ENCODE data around the gene RBM20. TPM values are rescaled to one million over a fixed set of nuclear protein-coding genes. Genes with fewer than 3 reads are reported as not detected.

The RBM20 gene
- total and polyA plus RNA-seq, 2 experiments from 2014 or later = 3.7 to 4.0 TPM

- H3K9me3 ChIP-seq (ENCODE audit: low read depth) = no peaks in the 10 kb centered on the region
- no peaks in the 10 kb centered on the region for H3K27me3 ChIP-seq
- no peaks in the 10 kb centered on the region for H4K20me1 ChIP-seq (ENCODE audit: insufficient read depth, poor library complexity, severe bottlenecking)
- WGBS (ENCODE audit: low lambda C conversion rate, missing lambda C conversion rate) = 74% methylated on average over 8 of the region's 8 CpGs
- TF ChIP-seq EZH2phosphoT487 (IDR thresholded peaks at IDR 0.05; ENCODE audit: low read depth, severe bottlenecking, unreplicated experiment) = no peak
- TF ChIP-seq EZH2 (IDR thresholded peaks at IDR 0.05; ENCODE audit: borderline replicate concordance) = no peak
- TF ChIP-seq, protein P1, sequence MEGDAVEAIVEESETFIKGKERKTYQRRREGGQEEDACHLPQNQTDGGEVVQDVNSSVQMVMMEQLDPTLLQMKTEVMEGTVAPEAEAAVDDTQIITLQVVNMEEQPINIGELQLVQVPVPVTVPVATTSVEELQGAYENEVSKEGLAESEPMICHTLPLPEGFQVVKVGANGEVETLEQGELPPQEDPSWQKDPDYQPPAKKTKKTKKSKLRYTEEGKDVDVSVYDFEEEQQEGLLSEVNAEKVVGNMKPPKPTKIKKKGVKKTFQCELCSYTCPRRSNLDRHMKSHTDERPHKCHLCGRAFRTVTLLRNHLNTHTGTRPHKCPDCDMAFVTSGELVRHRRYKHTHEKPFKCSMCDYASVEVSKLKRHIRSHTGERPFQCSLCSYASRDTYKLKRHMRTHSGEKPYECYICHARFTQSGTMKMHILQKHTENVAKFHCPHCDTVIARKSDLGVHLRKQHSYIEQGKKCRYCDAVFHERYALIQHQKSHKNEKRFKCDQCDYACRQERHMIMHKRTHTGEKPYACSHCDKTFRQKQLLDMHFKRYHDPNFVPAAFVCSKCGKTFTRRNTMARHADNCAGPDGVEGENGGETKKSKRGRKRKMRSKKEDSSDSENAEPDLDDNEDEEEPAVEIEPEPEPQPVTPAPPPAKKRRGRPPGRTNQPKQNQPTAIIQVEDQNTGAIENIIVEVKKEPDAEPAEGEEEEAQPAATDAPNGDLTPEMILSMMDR (IDR thresholded peaks at IDR 0.05; ENCODE audit: poor library complexity) = no peak
- H3K4me3 ChIP-seq = no peak overlapping the region
- no peak for DNase-seq (ENCODE audit: low spot score)
- no peak overlapping the region for H3K4me2 ChIP-seq
- H2AFZ ChIP-seq = no peak overlapping the region
- H3K36me3 ChIP-seq (replicated peaks; ENCODE audit: insufficient read depth, low read depth) = no peaks in the 10 kb centered on the region
- no peaks in the 10 kb centered on the region for H3K9me2 ChIP-seq (replicated peaks; ENCODE audit: insufficient read depth)
- H3K27ac ChIP-seq = no peak overlapping the region
- no peaks in the 10 kb centered on the region for H3K79me2 ChIP-seq
- H3K4me1 ChIP-seq (ENCODE audit: insufficient read depth) = peaks cover 43% of the 10 kb centered on the region
Measured at GRCh38 chr10:110827875-110828274, 183.7 kb downstream of the RBM20 start.

DNA sequence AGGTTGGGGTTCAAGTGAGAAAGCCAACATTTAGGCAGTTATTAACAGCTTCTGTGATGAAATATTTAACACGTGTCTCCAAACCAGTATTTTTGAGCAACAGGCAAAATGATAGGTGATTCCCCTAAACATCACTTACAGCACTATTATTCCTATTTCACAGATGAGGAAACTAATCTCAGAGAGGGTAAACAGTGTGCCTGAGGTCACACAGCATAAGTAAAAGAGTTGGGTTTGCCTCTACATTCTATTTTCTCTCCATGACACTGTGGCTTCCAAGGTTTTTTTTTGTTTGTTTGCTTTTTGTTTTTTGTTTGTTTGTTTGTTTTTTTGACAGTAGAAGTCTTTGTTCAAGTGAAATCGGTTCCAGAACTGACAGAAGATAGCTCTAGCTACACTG is 184.4 kb downstream of the RBM20 start:
- H3K4me2 ChIP-seq = no peak overlapping the region
- no peaks in the 10 kb centered on the region for H3K27me3 ChIP-seq
- H2AFZ ChIP-seq = no peak overlapping the region
- no peaks in the 10 kb centered on the region for H3K79me2 ChIP-seq
- DNase-seq (ENCODE audit: low spot score) = no peak
- H3K9me3 ChIP-seq (ENCODE audit: low read depth) = no peaks in the 10 kb centered on the region
- H3K27ac ChIP-seq = no peak overlapping the region
- H3K4me3 ChIP-seq = no peak overlapping the region
- WGBS (ENCODE audit: low lambda C conversion rate, missing lambda C conversion rate) = 64% methylated on average over 2 of the region's 2 CpGs
- H3K36me3 ChIP-seq (replicated peaks; ENCODE audit: insufficient read depth, low read depth) = no peaks in the 10 kb centered on the region
- peaks cover 36% of the 10 kb centered on the region for H3K4me1 ChIP-seq (ENCODE audit: insufficient read depth)
- TF ChIP-seq, protein P1 (IDR thresholded peaks at IDR 0.05; ENCODE audit: poor library complexity) = no peak
- TF ChIP-seq EZH2phosphoT487 (IDR thresholded peaks at IDR 0.05; ENCODE audit: low read depth, severe bottlenecking, unreplicated experiment) (no peak), EZH2 (IDR thresholded peaks at IDR 0.05; ENCODE audit: borderline replicate concordance) (no peak)
- H4K20me1 ChIP-seq (ENCODE audit: insufficient read depth, poor library complexity, severe bottlenecking) = no peaks in the 10 kb centered on the region
- no peaks in the 10 kb centered on the region for H3K9me2 ChIP-seq (replicated peaks; ENCODE audit: insufficient read depth)

- no peak for TF ChIP-seq EZH2phosphoT487 (IDR thresholded peaks at IDR 0.05; ENCODE audit: low read depth, severe bottlenecking, unreplicated experiment)
- TF ChIP-seq EZH2 (IDR thresholded peaks at IDR 0.05; ENCODE audit: borderline replicate concordance) = no peak
- TF ChIP-seq, protein P1 (IDR thresholded peaks at IDR 0.05; ENCODE audit: poor library complexity) = no peak
- Histone ChIP-seq H3K79me2 (no peaks in the 10 kb centered on the region), H3K27me3 (no peaks in the 10 kb centered on the region), H2AFZ (no peak overlapping the region), H3K36me3 (replicated peaks; ENCODE audit: insufficient read depth, low read depth) (no peaks in the 10 kb centered on the region), H3K4me1 (ENCODE audit: insufficient read depth) (peaks cover 35% of the 10 kb centered on the region), H3K4me3 (no peak overlapping the region), H3K9me3 (ENCODE audit: low read depth) (no peaks in the 10 kb centered on the region), H4K20me1 (ENCODE audit: insufficient read depth, poor library complexity, severe bottlenecking) (no peaks in the 10 kb centered on the region), H3K27ac (no peak overlapping the region), H3K9me2 (replicated peaks; ENCODE audit: insufficient read depth) (no peaks in the 10 kb centered on the region), H3K4me2 (no peak overlapping the region)
- no peak for DNase-seq (ENCODE audit: low spot score)
- WGBS (ENCODE audit: low lambda C conversion rate, missing lambda C conversion rate) = 88% methylated on average over 11 of the region's 11 CpGs
Measured at GRCh38 chr10:110829721-110830410, 185.7 kb downstream of the RBM20 start.

Measured in hepatocyte (in vitro differentiated cells).